WI38 (cell line): ENCODE measurements around the gene TENM4.

Experiments
- H3K4me3 ChIP-seq: 2 replicates; pipeline ENCODE4 v1.5.1; 2011; ENCODE audit warnings: low read depth, mild to moderate bottlenecking, control low read depth, low read length
- CTCF ChIP-seq: IDR thresholded peaks from 2 replicates; pipeline ENCODE4 v1.5.1; 2012; ENCODE audit warnings: low read depth, mild to moderate bottlenecking, control low read depth, low read length

TENM4 gene

GRCh38 chr11:79447038-79447786 is 6.4 kb upstream of the TENM4 start:
- H3K4me3 ChIP-seq = no peak overlapping the region
- TF ChIP-seq CTCF = no peak

DNA sequence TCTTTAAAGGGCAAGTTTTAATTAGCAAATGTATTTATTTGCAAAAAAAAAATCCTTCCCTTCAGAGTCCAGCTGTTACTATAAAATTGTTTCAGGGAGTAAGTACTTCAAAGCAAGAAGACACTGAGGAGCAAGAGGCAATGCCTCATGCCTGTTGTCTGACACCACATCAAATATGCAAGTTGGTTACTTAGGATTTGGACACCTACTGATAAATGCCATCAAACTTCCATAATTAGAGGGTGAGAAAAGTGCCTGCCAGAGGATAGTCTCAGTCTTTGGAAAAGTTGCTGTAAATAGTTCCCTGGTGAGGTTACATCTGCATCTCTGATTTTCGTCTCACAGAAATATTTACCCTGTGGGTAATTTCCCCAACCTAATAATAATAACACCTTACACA is 4.1 kb upstream of the TENM4 start:
- TF ChIP-seq CTCF = no peak

DNA sequence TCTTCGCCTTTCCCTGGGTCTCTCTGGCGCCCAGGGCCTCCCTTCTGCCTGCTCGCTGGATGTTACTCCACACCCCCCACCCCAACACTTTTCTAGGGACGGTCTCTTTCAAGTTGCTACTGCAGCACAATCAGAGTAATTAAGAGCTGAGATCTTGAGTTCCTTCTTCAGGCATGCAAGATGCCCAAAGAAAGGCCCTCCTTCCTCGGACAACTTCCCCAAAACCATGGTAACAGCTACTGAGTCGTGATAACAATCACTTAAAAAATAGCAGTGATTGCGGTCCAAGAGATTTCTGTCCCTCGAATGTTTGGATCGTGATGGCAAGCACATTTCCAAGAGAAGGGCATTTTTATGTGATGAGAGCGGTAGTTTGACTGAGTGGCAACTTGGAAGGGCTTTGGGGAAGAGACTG is 638 bp upstream of the TENM4 start:
- H3K4me3 ChIP-seq = no peak overlapping the region
- no peak for TF ChIP-seq CTCF

More for the DNA sequence above, 4.1 kb upstream of the TENM4 start:
- no peak overlapping the region for H3K4me3 ChIP-seq

DNA sequence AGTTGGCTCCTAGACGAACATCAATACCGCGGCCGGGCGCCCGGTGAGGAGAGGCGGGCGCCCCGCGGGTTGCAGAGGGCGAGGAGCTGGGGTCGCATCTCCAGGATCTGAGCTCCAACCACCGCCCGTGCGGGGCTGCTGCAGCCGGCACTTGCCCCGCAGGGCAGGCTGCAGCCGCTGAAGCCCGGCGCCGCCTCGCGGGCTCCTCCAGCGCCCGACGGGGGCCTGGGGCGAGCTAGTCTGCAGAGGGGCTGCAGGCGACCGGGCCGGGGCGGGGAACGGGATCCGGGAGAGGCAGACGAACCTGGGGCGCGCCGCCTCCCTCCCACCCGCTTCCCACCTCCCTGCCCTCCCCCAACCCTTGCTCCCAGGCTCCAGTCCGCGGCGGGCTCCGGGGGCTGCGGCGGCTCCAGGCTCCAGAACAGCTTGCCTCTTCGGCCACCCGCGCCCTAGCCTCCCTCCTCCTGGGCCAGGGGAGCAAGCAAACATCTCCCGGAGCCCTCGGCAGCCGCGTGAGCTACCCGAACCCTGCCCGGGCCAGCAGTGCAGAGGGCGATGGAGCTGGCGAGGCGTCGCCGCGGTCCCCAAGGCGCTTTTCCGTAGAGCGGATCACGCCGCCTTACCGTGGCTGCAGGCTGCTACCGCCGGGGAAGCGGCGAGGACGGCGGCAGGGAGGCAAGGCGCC is 802 bp downstream of the TENM4 start:
- peak overlapping the region; percentile 60 for H3K4me3 ChIP-seq
- no peak for TF ChIP-seq CTCF

DNA sequence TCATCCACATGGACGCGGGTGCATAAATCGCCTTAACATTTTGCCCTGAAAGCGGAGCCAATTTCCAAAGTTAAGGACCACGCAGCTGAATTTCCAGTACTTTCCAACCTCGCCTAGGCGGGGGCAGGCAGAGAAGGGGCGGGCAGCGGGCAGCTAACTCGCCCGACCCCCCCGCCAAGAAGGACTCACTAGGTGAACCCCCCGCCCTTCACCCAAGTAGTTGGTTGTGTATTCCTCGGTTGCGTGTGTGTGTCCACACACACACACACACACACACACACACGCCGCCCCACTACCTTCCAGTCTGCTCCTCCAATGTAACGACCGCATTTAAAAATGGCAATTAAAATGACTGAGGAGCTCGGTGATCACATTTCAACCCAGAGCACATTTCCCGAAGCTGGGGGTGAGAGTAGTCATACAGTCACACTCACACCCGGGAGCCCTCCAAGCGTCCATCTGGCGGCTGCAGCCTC is 1.4 kb downstream of the TENM4 start:
- TF ChIP-seq CTCF = no peak
- peak overlapping the region; percentile 60 for H3K4me3 ChIP-seq

GRCh38 chr11:79438631-79439409 is 2.0 kb downstream of the TENM4 start:
- H3K4me3 ChIP-seq = peak overlapping the region; percentile 60
- no peak for TF ChIP-seq CTCF
